GM12892 (cell line): Measurements from ENCODE around the gene SLC11A2.

Source experiments
- POLR2A ChIP-seq: IDR thresholded peaks from 2 replicates; pipeline ENCODE4 v1.6.1; 2011; ENCODE audit warnings: low read depth, low read length, control low read depth
- TAF1 ChIP-seq: IDR thresholded peaks from 2 replicates; pipeline ENCODE4 v1.6.1; 2011; ENCODE audit warnings: low read depth, mild to moderate bottlenecking, control low read depth, low read length, borderline replicate concordance

- TF ChIP-seq POLR2A: no peak
- no peak for TF ChIP-seq TAF1
These were observed 4.5 kb downstream of the SLC11A2 start for GRCh38 chr12:51021694-51022093.
